ENCODE results near the gene C3. TPM values are rescaled to one million over a fixed set of nuclear protein-coding genes. Genes with fewer than 3 reads are reported as not detected.

Gene C3
- total and polyA plus RNA-seq, 7 donors: 9.0 to 1,284 (median 317) TPM

GRCh38 chr19:6734096-6734696 is 13.7 kb upstream of the C3 start:
- H3K36me3 ChIP-seq: peaks cover 0 to 41% (median 30%) of the 10 kb centered on the region in 4 donors
- H3K9me3 ChIP-seq: no peaks in the 10 kb centered on the region
- intact Hi-C loops (cut with DNase I): loop anchor here (10.0 kb wide), 3 partner anchors 331 to 1191 kb away; partner anchors contain the start of genes CTXN1, PNPLA6, SNAPC2 and ZNF557
- WGBS, 2 donors: 78 to 85% methylated on average over 20 of the region's 20 CpGs
- TF ChIP-seq CTCF (IDR thresholded peaks at IDR 0.05) (no peak), POLR2AphosphoS5 (IDR thresholded peaks at IDR 0.05) (no peak), EP300 (IDR thresholded peaks at IDR 0.05) (no peak), POLR2A (IDR thresholded peaks at IDR 0.05) (no peak)
- no peaks in the 10 kb centered on the region for H3K27me3 ChIP-seq
- no peak overlapping the region for H3K4me3 ChIP-seq
- peaks cover 0 to 41% (median 30%) of the 10 kb centered on the region in 4 donors for H3K4me1 ChIP-seq
- H3K27ac ChIP-seq: no peak overlapping the region
- DNase-seq: no peak

DNA sequence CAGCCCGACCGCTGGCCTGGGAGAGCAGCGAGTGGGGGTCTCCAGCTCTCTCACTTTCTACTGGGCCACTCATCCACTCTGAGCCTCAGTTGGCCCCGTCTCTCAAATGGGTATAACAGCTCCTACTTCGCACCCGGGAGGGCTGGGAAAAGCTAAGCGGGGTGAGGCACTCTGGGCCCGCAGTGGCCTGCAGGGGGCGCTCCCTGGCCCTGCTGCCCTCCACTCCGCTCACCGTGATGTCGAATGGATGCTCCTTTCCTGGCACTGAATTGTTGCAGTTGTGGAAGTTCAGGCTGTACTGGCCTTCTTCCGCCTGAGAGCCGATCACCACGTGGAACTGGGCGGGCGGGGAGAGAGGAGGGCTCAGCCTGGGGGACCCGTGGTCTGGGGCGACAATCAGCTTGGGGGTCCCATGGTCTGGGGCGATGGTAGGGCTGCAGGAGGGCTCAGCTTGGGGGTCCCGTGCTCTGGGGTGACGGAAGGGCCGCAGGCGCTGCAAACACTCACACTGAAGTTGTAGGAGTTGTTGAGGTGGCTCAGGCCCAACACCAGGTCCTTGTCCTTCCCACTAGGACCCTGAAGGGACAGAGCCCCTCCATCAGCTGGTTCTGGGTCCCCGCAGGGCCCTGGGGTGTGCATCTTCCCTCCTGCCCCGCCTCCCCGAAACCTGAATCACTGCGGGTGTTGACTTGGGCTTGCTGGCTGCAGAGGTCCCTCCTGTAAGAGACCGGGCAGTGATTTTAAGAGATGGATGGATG is 13.1 kb upstream of the C3 start:
- WGBS, 2 donors: 95% methylated on average over 29 of the region's 29 CpGs
- no peak for TF ChIP-seq POLR2AphosphoS5 (IDR thresholded peaks at IDR 0.05)
- TF ChIP-seq CTCF (IDR thresholded peaks at IDR 0.05): peak in 1 of 4 experiments; percentile 33
- H3K4me1 ChIP-seq: peaks cover 0 to 34% (median 23%) of the 10 kb centered on the region in 4 donors
- H3K9me3 ChIP-seq: no peaks in the 10 kb centered on the region
- peaks cover 0 to 41% (median 30%) of the 10 kb centered on the region in 4 donors for H3K36me3 ChIP-seq
- no peak overlapping the region for H3K4me3 ChIP-seq
- no peaks in the 10 kb centered on the region for H3K27me3 ChIP-seq
- no peak overlapping the region for H3K27ac ChIP-seq
- peak; percentile 50 for DNase-seq
- intact Hi-C loops (cut with DNase I): loop anchor here (10.0 kb wide), 3 partner anchors 331 to 1191 kb away; partner anchors contain the start of genes CTXN1, PNPLA6, SNAPC2 and ZNF557

- Histone ChIP-seq H3K4me3 (no peak overlapping the region), H3K27ac (no peak overlapping the region), H3K27me3 (no peaks in the 10 kb centered on the region), H3K4me1 (peaks cover 0 to 27% (median 17%) of the 10 kb centered on the region in 4 donors), H3K9me3 (no peaks in the 10 kb centered on the region), H3K36me3 (peaks cover 0 to 41% (median 30%) of the 10 kb centered on the region in 4 donors)
- no peak for TF ChIP-seq POLR2A (IDR thresholded peaks at IDR 0.05)
- 93 to 95% methylated on average over 21 of the region's 21 CpGs for WGBS, 2 donors
- DNase-seq: peak; percentile 66
- intact Hi-C loops (cut with DNase I): loop anchor here (10.0 kb wide), 3 partner anchors 332 to 1192 kb away; partner anchors contain the start of genes CTXN1, PNPLA6, SNAPC2 and ZNF557
Observed at GRCh38 chr19:6732803-6733337, 12.4 kb upstream of the C3 start.

GRCh38 chr19:6731822-6732221 is 11.4 kb upstream of the C3 start:
- H3K27ac ChIP-seq: no peak overlapping the region
- H3K36me3 ChIP-seq: peaks cover 0 to 41% (median 30%) of the 10 kb centered on the region in 4 donors
- DNase-seq: peak; percentile 54
- peaks cover 0 to 25% (median 16%) of the 10 kb centered on the region in 4 donors for H3K4me1 ChIP-seq
- 92 to 93% methylated on average over 22 of the region's 22 CpGs for WGBS, 2 donors
- H3K4me3 ChIP-seq: no peak overlapping the region
- no peak for TF ChIP-seq CTCF (IDR thresholded peaks at IDR 0.05)
- no peak for TF ChIP-seq POLR2AphosphoS5 (IDR thresholded peaks at IDR 0.05)
- TF ChIP-seq POLR2A (IDR thresholded peaks at IDR 0.05): no peak
- TF ChIP-seq EP300 (IDR thresholded peaks at IDR 0.05): no peak
- H3K9me3 ChIP-seq: no peaks in the 10 kb centered on the region
- no peaks in the 10 kb centered on the region for H3K27me3 ChIP-seq
- intact Hi-C loops (cut with DNase I): loop anchor here (10.0 kb wide), 3 partner anchors 333 to 1193 kb away; partner anchors contain the start of genes CTXN1, PNPLA6, SNAPC2 and ZNF557
